Gastroesophageal sphincter (tissue), 3 donors: ENCODE data around the gene TBC1D26.
"Not testable (repeated sequence)": the region's sequence is repeated elsewhere in the genome, so short reads cannot be mapped to it uniquely, and the experiment has no call there.

Experiments
- EP300 ChIP-seq: sonication (generic); formaldehyde crosslinking; IDR thresholded peaks from one replicate; pipeline ENCODE4 v1.6.1; 2017; ENCODE audit warnings: antibody characterized with exemption, mild to moderate bottlenecking
- POLR2A ChIP-seq, 2 donors: fragments of 450-650 bp; IDR thresholded peaks; one replicate each; pipeline ENCODE4 v1.6.1; 2017; ENCODE audit warnings: antibody characterized with exemption in 2 of 2, mild to moderate bottlenecking in 2 of 2, moderate library complexity in 1 of 2
- TF ChIP-seq, protein P1 (sequence below), 4 experiments: fragments of 200-600 bp in 2 of 4; fragments of 450-650 bp in 2 of 4; sonication (generic) in 1 of 4; IDR thresholded peaks; one replicate each; pipeline ENCODE4 v1.5.1; 2017 to 2019; ENCODE audit warnings: antibody characterized with exemption in 4 of 4, mild to moderate bottlenecking in 2 of 4, moderate library complexity in 2 of 4

DNA sequence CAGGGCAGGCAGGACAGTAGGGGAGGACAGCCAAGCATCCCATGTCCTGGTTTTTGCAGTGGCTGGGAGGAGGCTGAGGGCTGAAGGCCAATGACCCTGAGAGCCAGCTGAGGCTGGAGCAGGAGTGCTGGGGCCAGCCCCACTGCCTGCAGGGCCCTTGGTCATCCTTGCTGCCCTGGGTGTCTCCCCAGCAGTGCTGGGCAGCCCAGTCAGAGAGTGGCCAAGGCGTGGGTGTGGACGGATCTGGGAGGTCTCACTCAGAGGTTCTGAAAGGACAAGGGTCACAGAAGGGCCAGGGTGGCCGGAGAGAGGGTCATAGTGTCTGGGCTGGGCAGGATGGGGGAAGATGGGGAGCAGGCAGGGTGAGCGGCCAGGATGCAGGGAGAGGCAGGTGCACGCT lies 4.5 kb downstream of the TBC1D26 start:
- TF ChIP-seq, protein P1, sequence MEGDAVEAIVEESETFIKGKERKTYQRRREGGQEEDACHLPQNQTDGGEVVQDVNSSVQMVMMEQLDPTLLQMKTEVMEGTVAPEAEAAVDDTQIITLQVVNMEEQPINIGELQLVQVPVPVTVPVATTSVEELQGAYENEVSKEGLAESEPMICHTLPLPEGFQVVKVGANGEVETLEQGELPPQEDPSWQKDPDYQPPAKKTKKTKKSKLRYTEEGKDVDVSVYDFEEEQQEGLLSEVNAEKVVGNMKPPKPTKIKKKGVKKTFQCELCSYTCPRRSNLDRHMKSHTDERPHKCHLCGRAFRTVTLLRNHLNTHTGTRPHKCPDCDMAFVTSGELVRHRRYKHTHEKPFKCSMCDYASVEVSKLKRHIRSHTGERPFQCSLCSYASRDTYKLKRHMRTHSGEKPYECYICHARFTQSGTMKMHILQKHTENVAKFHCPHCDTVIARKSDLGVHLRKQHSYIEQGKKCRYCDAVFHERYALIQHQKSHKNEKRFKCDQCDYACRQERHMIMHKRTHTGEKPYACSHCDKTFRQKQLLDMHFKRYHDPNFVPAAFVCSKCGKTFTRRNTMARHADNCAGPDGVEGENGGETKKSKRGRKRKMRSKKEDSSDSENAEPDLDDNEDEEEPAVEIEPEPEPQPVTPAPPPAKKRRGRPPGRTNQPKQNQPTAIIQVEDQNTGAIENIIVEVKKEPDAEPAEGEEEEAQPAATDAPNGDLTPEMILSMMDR (IDR thresholded peaks at IDR 0.05), result not testable (repeated sequence)
- TF ChIP-seq EP300; POLR2A (IDR thresholded peaks at IDR 0.05): not testable (repeated sequence)
